Astrocyte (in vitro differentiated cells and primary cell): ENCODE data around the gene KCNC2. TPM values are rescaled to one million over a fixed set of nuclear protein-coding genes. Genes with fewer than 3 reads are reported as not detected.

Experiments
- DNase-seq: peaks from one replicate; pipeline ENCODE4 v3.0.0-alpha.2; 2010; ENCODE audit warnings: low read depth
- FAIRE-seq: peaks from 2 replicates; lab custom pipeline; 2011; peaks lifted over from hg19 to GRCh38; lab: Jason Lieb, UNC
- H2AFZ ChIP-seq: 2 replicates; pipeline ENCODE4 v1.6.0; 2012; ENCODE audit warnings: low read depth, low read length, inconsistent platforms
- H3K27ac ChIP-seq: 2 replicates; pipeline ENCODE4 v1.5.1; 2011; ENCODE audit warnings: low read depth, low read length, inconsistent platforms
- H3K27me3 ChIP-seq: 2 replicates; pipeline ENCODE4 v1.6.0; 2011; ENCODE audit warnings: low read length, inconsistent platforms; ENCODE audit not compliant: insufficient read depth
- H3K36me3 ChIP-seq: 2 replicates; pipeline ENCODE4 v1.5.1; 2011; ENCODE audit warnings: low read length, inconsistent platforms; ENCODE audit not compliant: insufficient read depth
- H3K4me1 ChIP-seq: 2 replicates; pipeline ENCODE4 v1.5.1; 2011; ENCODE audit warnings: low read length, inconsistent platforms; ENCODE audit not compliant: insufficient read depth
- H3K4me2 ChIP-seq: 2 replicates; pipeline ENCODE4 v1.6.0; 2012; ENCODE audit warnings: low read length, inconsistent platforms
- H3K4me3 ChIP-seq: 2 replicates; pipeline ENCODE4 v1.5.1; 2011; ENCODE audit warnings: low read depth, mild to moderate bottlenecking, low read length, inconsistent platforms; ENCODE audit not compliant: insufficient read depth
- H3K79me2 ChIP-seq: 2 replicates; pipeline ENCODE4 v1.6.0; 2012; ENCODE audit warnings: mild to moderate bottlenecking, low read length, inconsistent platforms; ENCODE audit not compliant: insufficient read depth
- H3K9ac ChIP-seq: 2 replicates; pipeline ENCODE4 v1.6.0; 2012; ENCODE audit warnings: mild to moderate bottlenecking, low read length, inconsistent platforms
- H3K9me3 ChIP-seq: 2 replicates; pipeline ENCODE4 v1.5.1; 2012; ENCODE audit warnings: low read depth, mild to moderate bottlenecking, low read length, inconsistent platforms; ENCODE audit not compliant: insufficient read depth
- H4K20me1 ChIP-seq: 2 replicates; pipeline ENCODE4 v1.6.0; 2012; ENCODE audit warnings: low read length, inconsistent platforms; ENCODE audit not compliant: insufficient read depth
- H3K27ac Mint-ChIP-seq: one replicate; pipeline ENCODE4 v1.8.0; 2021; ENCODE audit warnings: mild to moderate bottlenecking, mixed read lengths; ENCODE audit not compliant: unreplicated experiment
- H3K27me3 Mint-ChIP-seq: one replicate; pipeline ENCODE4 v1.8.0; 2021; ENCODE audit warnings: low read depth, mixed read lengths; ENCODE audit not compliant: unreplicated experiment
- H3K36me3 Mint-ChIP-seq: one replicate; pipeline ENCODE4 v1.8.0; 2021; ENCODE audit warnings: low read depth, mixed read lengths; ENCODE audit not compliant: unreplicated experiment
- H3K4me1 Mint-ChIP-seq: one replicate; pipeline ENCODE4 v1.8.0; 2021; ENCODE audit warnings: low read depth, mixed read lengths; ENCODE audit not compliant: unreplicated experiment
- H3K4me3 Mint-ChIP-seq: one replicate; pipeline ENCODE4 v1.8.0; 2021; ENCODE audit warnings: mild to moderate bottlenecking, moderate library complexity, mixed read lengths; ENCODE audit not compliant: unreplicated experiment
- H3K9me3 Mint-ChIP-seq: one replicate; pipeline ENCODE4 v1.8.0; 2021; ENCODE audit warnings: mild to moderate bottlenecking, mixed read lengths; ENCODE audit not compliant: unreplicated experiment
- EZH2 ChIP-seq: IDR thresholded peaks from 2 replicates; pipeline ENCODE4 v1.6.1; 2012; ENCODE audit warnings: mild to moderate bottlenecking, low read length, inconsistent platforms; ENCODE audit not compliant: insufficient read depth
- total RNA-seq: library from RNA; stranded (reverse); gene quantifications from 2 replicates; pipeline ENCODE4 v1.2.1, GENCODE V29; 2021
- TF ChIP-seq, protein P1 (sequence below): IDR thresholded peaks from 2 replicates; pipeline ENCODE4 v1.5.1; 2011; ENCODE audit warnings: low read depth, mild to moderate bottlenecking, inconsistent platforms, low read length, moderate library complexity; ENCODE audit not compliant: insufficient read depth

The KCNC2 gene
- total RNA-seq, 1 donor from 2014 or later, result not detected

GRCh38 chr12:75157385-75157784 is 52.3 kb downstream of the KCNC2 start:
- TF ChIP-seq, protein P1, sequence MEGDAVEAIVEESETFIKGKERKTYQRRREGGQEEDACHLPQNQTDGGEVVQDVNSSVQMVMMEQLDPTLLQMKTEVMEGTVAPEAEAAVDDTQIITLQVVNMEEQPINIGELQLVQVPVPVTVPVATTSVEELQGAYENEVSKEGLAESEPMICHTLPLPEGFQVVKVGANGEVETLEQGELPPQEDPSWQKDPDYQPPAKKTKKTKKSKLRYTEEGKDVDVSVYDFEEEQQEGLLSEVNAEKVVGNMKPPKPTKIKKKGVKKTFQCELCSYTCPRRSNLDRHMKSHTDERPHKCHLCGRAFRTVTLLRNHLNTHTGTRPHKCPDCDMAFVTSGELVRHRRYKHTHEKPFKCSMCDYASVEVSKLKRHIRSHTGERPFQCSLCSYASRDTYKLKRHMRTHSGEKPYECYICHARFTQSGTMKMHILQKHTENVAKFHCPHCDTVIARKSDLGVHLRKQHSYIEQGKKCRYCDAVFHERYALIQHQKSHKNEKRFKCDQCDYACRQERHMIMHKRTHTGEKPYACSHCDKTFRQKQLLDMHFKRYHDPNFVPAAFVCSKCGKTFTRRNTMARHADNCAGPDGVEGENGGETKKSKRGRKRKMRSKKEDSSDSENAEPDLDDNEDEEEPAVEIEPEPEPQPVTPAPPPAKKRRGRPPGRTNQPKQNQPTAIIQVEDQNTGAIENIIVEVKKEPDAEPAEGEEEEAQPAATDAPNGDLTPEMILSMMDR, result no peak
- TF ChIP-seq EZH2, result no peak
- no peaks in the 10 kb centered on the region for H3K27me3 ChIP-seq
- no peak for FAIRE-seq
- H3K4me1 ChIP-seq, result no peaks in the 10 kb centered on the region
- peaks cover 5% of the 10 kb centered on the region for H3K4me1 Mint-ChIP-seq
- no peaks in the 10 kb centered on the region for H4K20me1 ChIP-seq
- DNase-seq, result no peak
- H3K4me2 ChIP-seq, result no peak overlapping the region
- no peak overlapping the region for H2AFZ ChIP-seq
- H3K4me3 ChIP-seq, result no peak overlapping the region
- no peaks in the 10 kb centered on the region for H3K79me2 ChIP-seq
- no peaks in the 10 kb centered on the region for H3K36me3 ChIP-seq
- H3K36me3 Mint-ChIP-seq, result no peaks in the 10 kb centered on the region
- H3K27ac Mint-ChIP-seq, result no peak overlapping the region
- H3K9ac ChIP-seq, result no peak overlapping the region
- no peak overlapping the region for H3K4me3 Mint-ChIP-seq
- no peaks in the 10 kb centered on the region for H3K9me3 Mint-ChIP-seq
- no peaks in the 10 kb centered on the region for H3K9me3 ChIP-seq
- no peak overlapping the region for H3K27ac ChIP-seq
- H3K27me3 Mint-ChIP-seq, result no peaks in the 10 kb centered on the region

GRCh38 chr12:75155962-75156361 is 53.7 kb downstream of the KCNC2 start:
- H3K9ac ChIP-seq, result no peak overlapping the region
- H3K4me3 ChIP-seq, result no peak overlapping the region
- H3K36me3 Mint-ChIP-seq, result no peaks in the 10 kb centered on the region

GRCh38 chr12:75154388-75154787 is 55.3 kb downstream of the KCNC2 start:
- TF ChIP-seq, protein P1, result no peak
- no peak for TF ChIP-seq EZH2
- Histone ChIP-seq H2AFZ (no peak overlapping the region), H3K36me3 (no peaks in the 10 kb centered on the region), H3K27ac (no peak overlapping the region), H3K4me1 (no peaks in the 10 kb centered on the region), H3K79me2 (no peaks in the 10 kb centered on the region), H3K4me3 (no peak overlapping the region), H3K9me3 (no peaks in the 10 kb centered on the region), H3K27me3 (no peaks in the 10 kb centered on the region), H3K4me2 (no peak overlapping the region), H3K9ac (no peak overlapping the region), H4K20me1 (no peaks in the 10 kb centered on the region)
- no peak for DNase-seq
- Mint-ChIP-seq H3K4me1 (peaks cover 3% of the 10 kb centered on the region), H3K36me3 (no peaks in the 10 kb centered on the region), H3K9me3 (no peaks in the 10 kb centered on the region), H3K4me3 (no peak overlapping the region), H3K27me3 (no peaks in the 10 kb centered on the region), H3K27ac (no peak overlapping the region)
- FAIRE-seq, result no peak

More at GRCh38 chr12:75155962-75156361, 53.7 kb downstream of the KCNC2 start:
- H3K4me3 Mint-ChIP-seq, result no peak overlapping the region
- H3K9me3 ChIP-seq, result no peaks in the 10 kb centered on the region
- no peaks in the 10 kb centered on the region for H3K4me1 ChIP-seq
- H3K36me3 ChIP-seq, result no peaks in the 10 kb centered on the region
- no peak for TF ChIP-seq EZH2
- TF ChIP-seq, protein P1, result no peak
- H3K27me3 ChIP-seq, result no peaks in the 10 kb centered on the region
- no peaks in the 10 kb centered on the region for H3K27me3 Mint-ChIP-seq
- no peak for DNase-seq
- no peaks in the 10 kb centered on the region for H4K20me1 ChIP-seq
- H3K79me2 ChIP-seq, result no peaks in the 10 kb centered on the region
- no peak for FAIRE-seq
- H3K4me1 Mint-ChIP-seq, result peaks cover 3% of the 10 kb centered on the region
- no peak overlapping the region for H3K4me2 ChIP-seq
- no peaks in the 10 kb centered on the region for H3K9me3 Mint-ChIP-seq
- no peak overlapping the region for H2AFZ ChIP-seq
- H3K27ac Mint-ChIP-seq, result no peak overlapping the region
- H3K27ac ChIP-seq, result no peak overlapping the region
